HG03354 (cell line): ENCODE measurements around the gene ARGLU1.
"Not testable (repeated sequence)": the region's sequence is repeated elsewhere in the genome, so short reads cannot be mapped to it uniquely, and the experiment has no call there.

Source experiments
- ATAC-seq: cut with Tn5 transposase; IDR thresholded peaks from one replicate; pipeline ENCODE4 v1.9.1; 2021; ENCODE audit warnings: mild to moderate bottlenecking; ENCODE audit not compliant: unreplicated experiment, poor library complexity, severe bottlenecking

ARGLU1 gene, protein sequence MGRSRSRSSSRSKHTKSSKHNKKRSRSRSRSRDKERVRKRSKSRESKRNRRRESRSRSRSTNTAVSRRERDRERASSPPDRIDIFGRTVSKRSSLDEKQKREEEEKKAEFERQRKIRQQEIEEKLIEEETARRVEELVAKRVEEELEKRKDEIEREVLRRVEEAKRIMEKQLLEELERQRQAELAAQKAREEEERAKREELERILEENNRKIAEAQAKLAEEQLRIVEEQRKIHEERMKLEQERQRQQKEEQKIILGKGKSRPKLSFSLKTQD

DNA sequence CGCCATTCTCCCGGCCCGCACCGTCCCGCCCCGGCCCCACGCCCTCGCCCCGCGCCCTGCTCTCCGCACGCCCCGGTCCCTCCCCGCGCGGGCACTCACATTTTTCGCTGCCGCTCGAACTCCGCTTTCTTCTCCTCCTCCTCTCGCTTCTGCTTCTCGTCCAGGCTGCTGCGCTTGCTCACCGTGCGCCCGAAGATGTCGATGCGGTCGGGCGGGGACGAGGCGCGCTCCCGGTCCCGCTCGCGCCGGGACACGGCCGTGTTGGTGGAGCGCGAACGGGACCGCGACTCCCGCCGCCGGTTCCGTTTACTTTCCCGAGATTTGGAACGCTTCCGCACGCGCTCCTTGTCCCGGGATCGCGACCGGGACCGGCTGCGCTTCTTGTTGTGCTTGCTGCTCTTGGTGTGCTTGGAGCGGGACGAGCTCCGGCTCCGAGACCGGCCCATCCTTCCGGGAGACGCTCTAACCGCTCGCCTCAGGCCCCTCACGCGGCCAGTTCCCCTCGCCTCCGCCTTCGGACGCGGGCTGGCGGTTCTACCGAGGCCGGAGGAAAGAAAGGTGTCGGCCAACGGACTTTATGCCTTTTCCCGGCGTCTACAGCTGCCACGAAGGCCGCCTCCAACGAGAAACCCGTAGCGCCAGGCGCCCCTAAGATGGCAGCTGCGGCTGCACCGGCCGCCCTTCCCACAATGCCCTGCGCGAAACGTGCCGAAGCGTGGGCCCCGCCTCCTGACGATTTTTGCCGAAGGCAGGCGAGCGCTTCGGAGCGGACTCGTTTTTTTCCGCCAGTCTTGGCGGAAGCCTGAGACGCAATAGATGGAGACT lies at the start of gene ARGLU1:
TSS of gene ARGLU1 (minus strand) at position 664 of the 825 bp plus-strand sequence. CDS start at position 446, 218 bp downstream.
- ATAC-seq = peak; percentile 83

DNA sequence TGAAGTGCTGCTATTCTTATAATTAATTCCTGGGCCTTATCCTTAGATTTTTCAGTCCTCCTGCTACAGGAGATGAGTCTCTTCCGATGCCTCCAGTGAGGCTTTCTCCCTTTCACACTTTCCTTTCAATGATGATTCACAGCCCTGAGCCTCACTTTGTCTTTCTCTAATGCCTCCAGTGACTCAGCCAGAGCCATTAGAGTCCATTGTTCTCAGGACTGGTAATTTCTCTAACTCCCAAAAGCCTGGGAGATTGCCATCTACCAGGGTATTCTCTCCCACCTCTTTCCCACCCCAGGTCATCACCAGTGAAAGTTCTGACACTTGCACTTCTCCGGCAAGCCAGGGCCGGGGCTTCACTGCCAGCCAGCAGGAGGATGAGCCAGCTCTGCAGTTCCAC lies 49.6 kb upstream of the ARGLU1 start:
- no peak for ATAC-seq

DNA sequence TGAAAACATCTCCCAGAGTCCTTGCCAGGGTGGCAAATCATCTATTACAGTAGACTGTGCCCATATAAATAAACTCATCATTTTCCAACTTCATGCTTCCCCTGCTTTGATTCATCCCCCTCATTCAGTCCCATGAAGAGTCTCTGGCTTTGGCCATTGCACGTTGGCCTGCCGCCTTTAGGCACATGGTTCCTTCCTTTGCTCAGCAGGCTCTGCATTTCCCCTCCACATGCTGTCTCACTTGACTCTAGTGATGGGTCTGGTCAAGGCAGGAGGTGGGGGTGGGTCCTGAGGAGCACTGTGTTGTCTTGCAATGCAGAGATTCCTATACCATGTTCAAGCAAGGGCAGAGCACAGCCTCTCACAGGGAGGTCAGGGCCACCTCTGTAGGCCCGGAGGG lies 48.8 kb upstream of the ARGLU1 start:
- no peak for ATAC-seq

DNA sequence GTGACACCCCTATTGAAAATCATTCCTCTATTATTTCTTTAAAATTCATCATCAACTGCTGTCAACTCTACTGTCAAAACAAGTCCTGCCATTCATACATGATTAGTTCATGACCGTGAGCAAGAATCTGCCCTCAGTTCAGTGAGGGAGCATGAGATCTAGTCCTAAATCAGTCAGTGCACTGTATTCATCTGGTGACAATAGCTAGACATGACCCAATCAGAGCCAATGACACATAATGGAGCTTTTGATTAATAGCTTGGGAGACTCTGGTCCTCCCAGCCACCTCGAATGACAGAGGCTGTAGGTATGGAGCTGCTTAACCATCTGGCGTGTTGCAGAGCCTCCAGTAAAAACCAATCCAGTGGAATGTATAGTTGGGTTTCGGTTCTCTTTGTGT lies 46.9 kb upstream of the ARGLU1 start:
- ATAC-seq = no peak

DNA sequence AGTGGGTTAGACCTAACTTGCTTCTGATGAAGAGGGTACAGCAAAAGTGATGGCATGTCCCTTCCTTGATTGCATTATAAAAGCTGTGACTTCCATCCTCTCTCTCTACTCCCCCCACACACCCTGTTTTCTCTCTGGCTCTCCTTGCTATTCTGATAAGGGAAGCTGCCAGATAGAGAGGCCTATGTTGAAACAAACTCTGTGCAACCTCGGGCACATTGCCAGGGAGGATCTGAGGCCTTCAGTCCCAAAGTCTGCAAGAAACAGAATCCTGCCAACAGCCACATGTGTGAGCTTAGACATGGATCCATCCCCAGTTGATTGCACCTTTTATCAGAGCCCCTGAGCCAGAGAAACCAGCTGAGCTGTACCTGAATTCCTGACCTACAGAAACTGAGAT lies 44.8 kb upstream of the ARGLU1 start:
- ATAC-seq = no peak

DNA sequence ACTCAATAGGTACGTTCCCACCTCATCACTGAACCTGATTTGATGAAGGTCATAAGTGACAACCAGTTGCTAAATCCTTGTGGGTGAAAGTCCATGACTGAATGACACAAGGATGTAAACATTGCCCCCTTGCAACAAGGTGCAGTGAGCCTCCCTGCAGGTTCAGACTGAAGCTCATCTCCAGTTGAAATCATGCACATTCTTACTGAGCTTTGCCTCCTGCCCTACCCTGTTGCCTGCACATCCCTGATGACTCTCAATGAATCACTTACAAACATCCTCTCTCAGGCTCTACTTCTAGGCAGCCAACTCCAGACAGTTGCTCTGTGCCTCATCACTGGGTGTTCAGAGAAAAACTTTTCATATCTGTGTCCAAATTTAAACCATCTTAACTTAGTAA lies 42.5 kb upstream of the ARGLU1 start:
- ATAC-seq = no peak

DNA sequence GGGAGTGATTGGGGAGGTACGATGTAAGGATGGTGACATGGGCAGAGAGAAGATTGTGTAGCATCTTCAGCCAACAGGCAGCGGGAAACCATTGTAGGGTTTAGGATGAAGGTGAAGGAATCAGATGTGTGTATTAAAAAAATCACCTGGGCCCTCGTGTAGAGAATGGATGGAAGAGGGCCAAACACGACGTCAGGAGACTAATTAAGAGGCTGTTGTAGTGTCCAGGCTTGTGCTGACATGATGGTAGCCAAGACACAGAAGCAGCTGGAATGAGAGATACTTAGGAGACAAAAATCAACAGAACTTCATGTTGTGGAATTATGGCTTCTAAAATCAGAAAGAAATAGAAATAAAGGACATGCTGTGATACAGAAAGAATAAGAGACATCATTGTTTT lies 41.2 kb upstream of the ARGLU1 start:
- no peak for ATAC-seq

DNA sequence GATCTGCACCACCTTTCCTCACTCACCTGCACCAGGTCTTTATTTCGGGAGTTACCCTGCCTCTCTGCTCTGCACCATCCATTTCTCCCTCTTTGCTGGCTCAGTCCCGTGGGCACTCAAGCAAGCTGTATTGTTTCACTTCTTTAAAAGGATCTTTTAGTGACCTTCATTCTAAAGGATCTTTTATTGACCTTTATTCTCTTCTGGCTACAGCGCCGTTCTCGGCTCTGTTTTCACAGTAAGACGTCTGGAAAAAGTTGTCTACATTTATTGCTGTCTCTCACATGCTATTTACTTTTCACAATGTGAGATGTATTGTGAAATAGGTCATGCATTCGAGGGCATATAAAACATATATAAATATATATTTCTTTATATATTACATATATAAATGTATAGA lies 35.6 kb upstream of the ARGLU1 start:
- no peak for ATAC-seq

DNA sequence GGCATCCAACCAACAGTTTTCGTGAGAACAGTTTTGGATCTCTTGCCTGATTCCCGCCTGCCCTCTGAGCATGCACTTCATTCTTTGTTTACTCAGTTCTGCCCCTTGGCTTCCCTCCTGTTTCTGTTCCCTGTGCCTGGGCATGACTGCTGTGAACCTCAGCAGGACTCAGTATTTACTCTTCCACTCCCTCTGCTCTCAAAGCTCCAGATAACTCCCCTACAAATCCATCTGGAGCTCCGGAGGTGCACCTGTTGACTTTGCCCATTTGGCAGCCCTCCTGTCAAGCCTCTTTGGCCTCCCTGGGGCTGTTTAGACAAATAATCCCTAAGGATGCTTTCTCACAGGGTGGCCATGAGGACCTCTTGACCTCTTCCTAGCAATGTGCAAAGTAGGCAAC lies 34.2 kb upstream of the ARGLU1 start:
- ATAC-seq = no peak

DNA sequence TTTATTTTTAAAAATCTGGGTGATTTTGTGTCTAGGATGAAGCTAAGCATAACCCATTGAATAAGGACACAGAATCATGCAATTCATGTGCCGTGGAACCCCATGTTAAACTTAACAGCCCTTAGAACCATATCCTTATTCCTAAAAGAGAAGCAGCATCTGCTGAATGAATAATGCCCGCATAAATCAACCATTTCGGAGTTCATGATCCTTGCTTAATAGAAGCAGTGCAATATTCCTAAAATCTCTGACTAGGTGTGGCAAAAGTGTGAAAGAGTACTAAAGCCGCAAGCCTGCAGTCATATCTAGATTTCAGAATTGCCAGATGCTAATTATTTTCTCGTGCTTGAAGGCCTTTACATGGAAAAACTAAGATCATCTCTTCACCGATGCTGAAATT lies 33.6 kb upstream of the ARGLU1 start:
- ATAC-seq = no peak

DNA sequence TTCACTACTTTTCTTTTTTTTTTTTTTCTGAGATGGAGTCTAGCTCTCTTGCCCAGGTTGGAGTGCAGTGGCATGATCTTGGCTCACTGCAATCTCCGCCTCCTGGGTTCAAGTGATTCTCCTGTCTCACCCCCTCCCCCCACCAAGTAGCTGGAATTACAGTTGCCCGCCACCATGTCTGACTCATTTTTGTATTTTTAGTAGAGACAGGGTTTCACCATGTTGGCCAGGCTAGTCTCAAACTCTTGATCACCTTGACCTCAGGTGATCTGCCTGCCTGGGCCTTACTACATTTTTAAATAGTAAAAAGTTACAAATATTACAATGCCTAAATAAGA lies 32.8 kb upstream of the ARGLU1 start:
- not testable (repeated sequence) for ATAC-seq

DNA sequence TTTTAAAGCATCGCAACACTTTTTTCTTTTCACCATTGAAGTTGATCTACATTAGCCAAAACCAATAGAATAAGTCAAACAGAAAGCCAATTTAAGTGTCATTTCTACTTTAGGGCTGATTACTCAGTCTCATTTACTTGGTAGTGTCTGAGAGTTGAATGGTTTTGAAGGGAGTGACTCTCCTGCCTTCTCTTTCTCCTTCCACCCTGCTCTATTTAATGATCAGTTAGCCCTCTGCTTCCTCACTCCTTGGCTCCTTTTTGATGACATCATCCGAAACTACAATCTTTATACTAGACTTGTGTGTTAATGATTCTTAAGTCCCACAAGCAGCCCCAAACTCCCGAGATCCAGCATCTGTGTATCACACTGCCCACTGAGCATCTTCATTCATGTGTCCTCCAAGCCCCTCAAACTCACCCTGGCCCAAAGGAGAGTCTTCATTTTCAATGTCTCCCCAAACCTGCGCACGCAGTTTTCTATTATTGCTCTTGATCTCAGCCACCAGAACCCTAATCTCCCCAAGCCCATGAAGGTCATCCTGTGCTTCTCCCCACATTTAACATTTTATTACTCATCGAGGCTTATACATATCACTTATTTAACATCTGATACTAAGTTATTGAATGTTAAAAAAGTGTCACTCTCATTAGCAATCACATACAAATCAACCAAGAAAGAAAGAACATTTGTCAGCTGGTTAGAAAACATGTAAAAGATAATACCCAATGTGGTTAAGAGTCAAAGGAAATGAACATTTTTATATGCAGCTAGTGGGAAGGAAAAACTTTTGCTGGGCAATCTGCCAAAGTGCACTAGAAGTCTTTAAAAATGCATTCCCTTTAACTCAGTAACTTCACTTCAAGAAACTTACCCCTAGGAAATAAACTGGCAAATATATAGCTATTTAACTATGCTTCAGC lies 32.2 kb upstream of the ARGLU1 start:
- ATAC-seq = no peak

DNA sequence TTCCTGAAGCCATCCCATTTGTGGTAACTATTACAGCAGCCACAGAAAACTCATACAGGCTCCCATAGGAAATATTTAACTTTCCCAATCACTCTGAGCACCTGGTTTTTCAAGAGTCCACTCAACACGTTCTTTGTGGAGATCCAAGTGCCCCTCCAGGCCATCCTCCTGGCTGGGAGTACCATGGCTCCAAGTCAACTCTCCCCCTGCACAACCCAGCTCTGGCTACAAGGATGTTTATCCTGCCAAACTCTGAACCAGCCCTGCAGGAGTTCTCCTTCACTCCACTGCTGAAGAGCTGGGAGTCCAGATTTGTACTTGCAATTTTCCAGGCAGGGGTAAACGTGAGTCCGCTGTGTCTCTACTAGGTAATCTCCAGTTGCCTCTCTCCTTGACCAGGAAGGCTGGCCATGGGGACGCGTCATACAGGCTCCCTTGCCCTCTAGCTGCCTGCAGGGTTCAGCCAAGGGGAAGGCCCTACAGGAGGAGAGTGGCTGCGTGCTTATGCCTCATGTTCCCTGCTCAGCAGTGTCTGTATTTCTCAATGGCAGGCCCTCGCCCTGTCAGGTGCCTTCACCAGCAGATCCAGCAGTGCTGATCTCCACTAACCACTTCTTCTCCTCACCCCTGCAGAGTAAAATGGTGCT lies 29.9 kb upstream of the ARGLU1 start:
- ATAC-seq = no peak

DNA sequence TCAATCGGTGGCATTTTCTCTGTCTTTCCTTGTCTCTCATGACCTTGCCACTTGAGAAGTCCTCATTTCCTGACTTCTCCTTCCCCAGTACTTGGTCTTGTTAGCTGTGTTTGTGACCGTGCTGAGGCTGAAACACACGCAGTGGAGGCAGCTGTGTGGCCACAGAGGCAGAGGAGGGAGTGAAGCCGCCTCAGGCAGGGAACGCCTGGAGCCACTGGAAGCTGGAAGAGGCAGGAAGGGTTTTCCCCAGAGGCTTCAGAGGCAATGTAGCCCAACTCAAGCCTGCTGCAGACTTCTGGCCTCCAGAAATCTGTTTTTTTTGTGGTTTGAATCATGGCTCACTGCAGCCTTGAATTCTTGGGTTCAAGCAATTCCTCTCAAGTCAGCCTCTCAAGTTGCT lies 29.2 kb upstream of the ARGLU1 start:
- ATAC-seq = no peak

DNA sequence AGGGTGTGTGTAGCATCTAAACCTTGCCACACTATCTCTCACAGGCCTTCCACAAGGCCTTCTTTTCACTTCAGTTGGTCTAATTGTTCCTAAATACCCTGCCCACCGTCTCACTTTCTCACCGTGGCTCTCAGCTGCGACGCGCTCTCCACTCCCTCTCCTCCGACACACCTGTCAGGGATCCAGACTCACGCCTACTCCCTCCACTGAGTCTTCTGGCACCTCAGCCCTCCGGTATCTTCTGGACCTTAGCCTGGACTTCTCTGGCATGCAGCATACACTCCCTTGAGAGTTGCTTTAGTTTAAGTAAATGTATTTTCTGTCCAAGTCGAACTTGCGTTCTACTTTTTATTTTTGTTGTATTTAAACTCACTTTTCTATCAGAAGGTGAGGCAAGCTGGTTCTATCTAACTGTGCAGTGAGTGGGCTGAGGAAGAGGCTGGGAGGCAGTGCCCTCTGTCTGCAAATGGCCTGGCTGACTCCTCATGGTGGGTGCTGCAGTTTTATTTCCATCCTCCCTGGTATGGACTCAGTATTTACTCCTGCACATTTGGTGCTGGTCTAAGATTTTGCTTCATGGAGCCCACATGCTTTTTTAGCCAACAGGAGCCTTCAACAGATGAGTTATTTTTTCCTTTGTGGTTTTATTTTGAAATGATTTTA lies 28.5 kb upstream of the ARGLU1 start:
- no peak for ATAC-seq

DNA sequence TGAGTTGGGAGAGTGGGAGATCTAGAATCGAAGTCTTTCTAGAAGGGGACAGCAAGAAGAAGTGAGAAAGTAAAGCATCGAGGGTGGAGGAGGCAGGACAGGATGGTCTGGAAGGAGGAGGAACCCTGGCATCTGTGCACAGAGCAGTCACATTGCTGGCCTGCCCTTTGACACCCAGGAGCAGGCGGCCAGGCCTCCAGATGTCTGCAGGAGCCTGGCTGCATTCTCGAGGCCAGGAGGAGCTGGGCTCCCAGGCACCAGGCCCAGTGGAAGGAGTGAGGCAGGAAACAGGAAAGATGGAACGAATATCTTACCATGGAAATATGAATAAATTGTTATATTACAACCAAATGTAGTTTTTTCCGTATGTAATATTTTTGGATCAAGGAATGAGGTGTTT lies 27.7 kb upstream of the ARGLU1 start:
- no peak for ATAC-seq

DNA sequence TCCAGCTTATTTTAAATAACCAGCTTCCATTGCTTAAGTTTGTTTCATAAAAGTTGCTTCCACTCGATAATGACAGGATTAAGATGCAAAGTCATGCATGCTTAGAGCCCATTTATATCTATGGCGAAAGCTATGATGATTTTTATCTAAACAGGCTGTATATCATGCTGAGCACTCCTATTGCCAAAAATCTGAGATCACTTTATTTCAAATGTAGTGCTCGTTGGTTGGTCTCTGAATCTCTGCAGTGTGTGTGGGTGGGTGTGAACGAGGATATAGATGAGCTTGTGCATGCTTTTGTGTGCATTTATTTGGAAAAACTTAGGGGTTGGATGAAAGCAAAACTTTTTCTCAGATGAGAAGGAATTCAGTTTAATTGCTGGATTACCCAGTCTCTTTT lies 27.0 kb upstream of the ARGLU1 start:
- ATAC-seq = no peak

DNA sequence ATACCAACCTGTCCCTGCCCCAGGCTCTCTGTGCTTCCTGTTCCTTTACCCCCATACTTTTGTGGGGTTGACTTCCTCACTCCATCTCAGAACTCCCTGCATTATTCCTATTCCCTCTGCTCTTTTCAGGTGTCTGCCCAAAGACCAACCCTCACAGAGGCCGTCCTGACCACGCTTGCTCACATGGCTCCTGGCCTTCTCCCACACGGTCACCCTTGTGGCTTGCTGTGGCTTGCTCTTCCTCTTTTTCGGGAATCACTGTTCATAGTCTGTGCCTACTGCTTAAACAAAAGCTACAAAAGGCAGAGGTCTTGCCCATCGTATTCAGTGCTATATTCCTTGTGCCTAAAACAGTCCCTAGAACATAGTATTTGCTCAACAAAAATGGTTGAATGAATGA lies 25.2 kb upstream of the ARGLU1 start:
- ATAC-seq = no peak

DNA sequence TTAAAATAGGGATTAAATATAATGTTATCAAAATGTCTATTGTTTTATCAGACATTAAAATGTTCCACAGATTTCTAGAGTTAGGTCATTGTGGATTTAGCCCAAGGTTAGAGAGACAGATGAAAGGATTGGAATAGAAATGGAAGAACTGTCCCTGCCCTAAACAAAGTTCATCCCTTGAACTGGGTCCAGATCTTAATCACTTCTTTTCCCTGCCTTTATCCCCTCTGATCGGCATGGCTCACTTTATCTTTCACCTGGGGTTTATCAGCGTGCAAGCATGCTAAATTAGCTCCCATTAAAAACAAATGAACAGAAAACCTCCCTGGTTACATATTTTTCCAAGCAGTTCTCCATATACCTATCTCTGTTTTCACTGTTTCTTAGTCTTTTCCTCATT lies 23.4 kb upstream of the ARGLU1 start:
- no peak for ATAC-seq

DNA sequence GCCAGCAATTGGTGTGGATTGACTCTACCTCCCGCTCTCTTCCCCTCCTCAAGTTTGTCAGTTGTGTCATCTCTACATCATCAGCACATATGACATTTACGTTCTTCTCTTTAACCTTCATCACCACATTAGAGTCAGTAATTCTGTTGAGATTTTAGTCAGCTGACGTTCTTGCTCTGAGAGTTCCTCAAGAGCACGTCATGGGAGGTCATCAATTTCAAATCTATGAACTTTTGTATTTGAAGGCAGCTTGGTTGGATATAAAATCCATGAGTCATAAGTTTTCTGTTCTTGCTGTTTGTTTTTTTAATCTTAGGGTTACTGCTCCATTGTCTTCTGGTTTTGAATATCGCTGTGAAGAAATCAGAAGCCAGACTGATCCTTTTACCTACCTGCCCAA lies 21.8 kb upstream of the ARGLU1 start:
- no peak for ATAC-seq
